Endothelial cell of umbilical vein (primary cell): ENCODE measurements around the gene SOX5. TPM values are rescaled to one million over a fixed set of nuclear protein-coding genes. Genes with fewer than 3 reads are reported as not detected.
A peak's percentile ranks its signal among the peaks of the same experiment; 100 is the strongest.

Source experiments
- Bru-seq: library from RNA; stranded (reverse); fragments of 400-500 nt; gene quantifications from one replicate; lab custom pipeline; 2021; lab: Mats Ljungman, UMichigan
- BruChase-seq, 2 experiments: library from RNA; stranded (reverse); fragments of 400-500 nt; gene quantifications; one replicate each; lab custom pipeline; 2021; lab: Mats Ljungman, UMichigan
- BruUV-seq: library from RNA; stranded (reverse); fragments of 400-500 nt; replicated peaks from 2 replicates; lab custom pipeline; 2021; lab: Mats Ljungman, UMichigan
- CTCF ChIA-PET: fragments of 300-600, 350-600 bp; sonication (Branson Sonifier 250); formaldehyde crosslinking; loops from one replicate; lab custom pipeline; 2021; ENCODE audit warnings: antibody characterized with exemption, inconsistent platforms; lab: Charles Lee
- POLR2A ChIA-PET: fragments of 300-600, 350-600 bp; sonication (Branson Sonifier 250); formaldehyde crosslinking; loops from one replicate; lab custom pipeline; 2021; ENCODE audit warnings: antibody characterized with exemption, inconsistent platforms; lab: Charles Lee
- DNase-seq: peaks from one replicate; pipeline ENCODE4 v3.0.0-alpha.2; 2011; ENCODE audit warnings: low read depth, low spot score
- FAIRE-seq: peaks from 2 replicates; lab custom pipeline; 2011; peaks lifted over from hg19 to GRCh38; lab: Jason Lieb, UNC
- H2AFZ ChIP-seq: 2 replicates; pipeline ENCODE4 v1.6.0; 2012; ENCODE audit warnings: low read depth, low read length, control low read depth, inconsistent platforms
- H3K27ac ChIP-seq: 2 replicates; pipeline ENCODE4 v1.5.1; 2011; ENCODE audit warnings: low read depth, mild to moderate bottlenecking, control low read depth, low read length, moderate library complexity; ENCODE audit not compliant: insufficient read depth
- H3K27me3 ChIP-seq, 2 experiments: 2 replicates each; pipeline versions ENCODE4 v1.6.0 to v1.6.1; 2011; ENCODE audit warnings: low read length in 2 of 2, mixed read lengths in 1 of 2; ENCODE audit not compliant: control insufficient read depth in 2 of 2, insufficient read depth in 2 of 2
- H3K36me3 ChIP-seq, 2 experiments: 2 replicates in 1 of 2; 3 replicates in 1 of 2; pipeline ENCODE4 v1.5.1; 2011; ENCODE audit warnings: low read length in 2 of 2, mild to moderate bottlenecking in 1 of 2, moderate library complexity in 1 of 2; ENCODE audit not compliant: control insufficient read depth in 2 of 2, insufficient read depth in 2 of 2; ENCODE audit errors: extremely low read depth in 1 of 2
- H3K4me1 ChIP-seq: 3 replicates; pipeline ENCODE4 v1.5.1; 2011; ENCODE audit warnings: mild to moderate bottlenecking, low read length; ENCODE audit not compliant: control insufficient read depth, insufficient read depth; ENCODE audit errors: extremely low read depth
- H3K4me2 ChIP-seq: 2 replicates; pipeline ENCODE4 v1.6.1; 2011; ENCODE audit warnings: low read length, control low read depth, mixed read lengths; ENCODE audit not compliant: insufficient read depth
- H3K4me3 ChIP-seq, 3 experiments: fragments of 200-600 bp in 1 of 3; sonication (generic), shearing (Covaris generic) in 1 of 3; replicated peaks in 1 of 3; 2 replicates each; pipeline ENCODE4 v1.5.1; 2011 to 2016; ENCODE audit warnings: control low read depth in 3 of 3, low read length in 3 of 3, mild to moderate bottlenecking in 2 of 3, inconsistent platforms in 1 of 3, low read depth in 1 of 3, moderate library complexity in 1 of 3; ENCODE audit not compliant: insufficient read depth in 1 of 3
- H3K79me2 ChIP-seq: 2 replicates; pipeline ENCODE4 v1.6.0; 2012; ENCODE audit warnings: low read length, inconsistent platforms; ENCODE audit not compliant: control insufficient read depth, insufficient read depth
- H3K9ac ChIP-seq: replicated peaks from 2 replicates; pipeline ENCODE3; 2011; ENCODE audit warnings: low read length, control low read depth; ENCODE audit not compliant: insufficient read depth; ENCODE audit errors: extremely low read depth
- H3K9me1 ChIP-seq: replicated peaks from 3 replicates; pipeline ENCODE4 v1.6.0; 2011; ENCODE audit warnings: mild to moderate bottlenecking, low read length; ENCODE audit not compliant: control insufficient read depth, insufficient read depth; ENCODE audit errors: extremely low read depth
- H3K9me3 ChIP-seq: replicated peaks from 2 replicates; pipeline ENCODE4 v1.5.1; 2012; ENCODE audit warnings: low read length, inconsistent platforms; ENCODE audit not compliant: control insufficient read depth, insufficient read depth
- H4K20me1 ChIP-seq: replicated peaks from 2 replicates; pipeline ENCODE3; 2011; ENCODE audit warnings: mild to moderate bottlenecking, low read length; ENCODE audit not compliant: control insufficient read depth, insufficient read depth; ENCODE audit errors: extremely low read depth
- EZH2 ChIP-seq: IDR thresholded peaks from 2 replicates; pipeline ENCODE4 v1.6.1; 2012; ENCODE audit warnings: borderline replicate concordance, low read depth, mild to moderate bottlenecking, moderate library complexity, low read length, inconsistent platforms; ENCODE audit not compliant: severe bottlenecking
- FOS ChIP-seq: IDR thresholded peaks from 2 replicates; pipeline ENCODE4 v1.6.1; 2011; ENCODE audit warnings: mild to moderate bottlenecking, low read length, moderate library complexity, borderline replicate concordance; ENCODE audit not compliant: insufficient read depth
- GATA2 ChIP-seq: IDR thresholded peaks from 2 replicates; pipeline ENCODE4 v1.7.0; 2011; ENCODE audit warnings: low read depth, mild to moderate bottlenecking, moderate library complexity, mixed read lengths, low read length; ENCODE audit not compliant: insufficient read length, insufficient read depth
- JUN ChIP-seq: IDR thresholded peaks from 2 replicates; pipeline ENCODE4 v1.6.1; 2011; ENCODE audit warnings: borderline replicate concordance, low read depth; ENCODE audit not compliant: insufficient read length, insufficient read depth
- MYC ChIP-seq: IDR thresholded peaks from one replicate; pipeline ENCODE4 v1.6.1; 2011; ENCODE audit warnings: mild to moderate bottlenecking, low read depth, low read length
- POLR2A ChIP-seq: IDR thresholded peaks from 2 replicates; pipeline ENCODE4 v1.6.1; 2012; ENCODE audit warnings: low read depth, mild to moderate bottlenecking, control low read depth, low read length
- POLR2AphosphoS5 ChIP-seq: IDR thresholded peaks from 2 replicates; pipeline ENCODE4 v1.6.1; 2012; ENCODE audit warnings: low read depth, mild to moderate bottlenecking, control low read depth, low read length, moderate library complexity; ENCODE audit not compliant: insufficient read depth
- dilution Hi-C: fragments of 300-500 bp; cut with MboI; formaldehyde crosslinking; loops from one replicate; pipeline ENCODE4 v1.15.0; 2019; ENCODE audit warnings: low sequenced_read_pairs; ENCODE audit not compliant: extremely low pct_ligation_motif_present
- intact Hi-C: fragments of 100-400 bp; cut with micrococcal nuclease; formaldehyde crosslinking; loops from one replicate; pipeline ENCODE4 v1.10.0; 2022
- long read RNA-seq: library from polyadenylated mRNA; stranded (forward); transcript quantifications from one replicate; pipeline ENCODE4 v2.0.0, GENCODE V29; 2021
- polyA minus RNA-seq, 3 experiments: library from RNA; depleted of rRNA, polyadenylated mRNA; stranded (reverse); fragments of >200 nt; gene quantifications; 1 replicate in 1 of 3; 2 replicates in 2 of 3; pipeline ENCODE4 v1.2.3, GENCODE V29; 2011
- polyA plus RNA-seq, 4 experiments: library from polyadenylated mRNA; depleted of rRNA in 3 of 4; stranded (reverse) in 3 of 4; unstranded in 1 of 4; fragments of >200 nt; gene quantifications; 2 replicates each; pipeline versions ENCODE4 v1.2.1 to v1.2.3, GENCODE V29; 2011 to 2012; ENCODE audit warnings: missing spikeins in 1 of 4
- total RNA-seq: library from RNA; stranded (reverse); gene quantifications from 2 replicates; pipeline ENCODE4 v1.2.3, GENCODE V29; 2021
- TF ChIP-seq, protein P1 (sequence below), 2 donors: IDR thresholded peaks; 1 replicate in 1 of 2; 2 replicates in 1 of 2; pipeline ENCODE4 v1.5.1; 2011; ENCODE audit warnings: low read length in 2 of 2, mild to moderate bottlenecking in 2 of 2, moderate library complexity in 2 of 2, control low read depth in 1 of 2, inconsistent platforms in 1 of 2, low read depth in 1 of 2; ENCODE audit not compliant: insufficient read depth in 1 of 2; ENCODE audit errors: extremely low read depth in 1 of 2
- TF ChIP-seq, protein P2 (sequence below): IDR thresholded peaks from 2 replicates; pipeline ENCODE4 v1.6.1; 2011; ENCODE audit not compliant: insufficient read depth, insufficient read length

SOX5 gene
- total RNA-seq (2.9 and 3.5 TPM in 2 replicates), polyA plus RNA-seq (0.24 and 0.63 TPM in 2 replicates), polyA minus RNA-seq (4.9 and 6.0 TPM in 2 replicates), Bru-seq, nascent RNA (percentile 38 among the genes with signal in this experiment), BruChase-seq, experiment 1, labeled RNA remaining after a 6-hour chase (percentile 31 among the genes with signal in this experiment), BruChase-seq, experiment 2, labeled RNA remaining after a 2-hour chase (percentile 41 among the genes with signal in this experiment)
- polyA plus RNA-seq (2011; cell fraction: cytosol; rRNA removed): 0.27 and 0.30 TPM in 2 replicates
- 1.1 and 3.2 TPM in 2 replicates for polyA plus RNA-seq (2011; cell fraction: nucleus; rRNA removed)
- not detected in 2 replicates for polyA plus RNA-seq (2012)
- not detected for polyA minus RNA-seq (2011; cell fraction: cytosol; rRNA and poly(A)+ RNA removed)
- 10.5 and 13.2 TPM in 2 replicates for polyA minus RNA-seq (2011; cell fraction: nucleus; rRNA and poly(A)+ RNA removed)
- long read RNA-seq: 0 reads

- Histone ChIP-seq H3K27me3 (peaks cover 4 to 14% of the 10 kb centered on the region in 2 experiments), H3K4me2 (peak within 1 kb of the TSS; percentile 100), H3K9me3 (no peaks in the 10 kb centered on the region), H3K79me2 (no peaks in the 10 kb centered on the region), H3K4me3 (peak within 1 kb of the TSS; percentile 36 to 89 (median 67)), H3K9me1 (no peaks in the 10 kb centered on the region), H4K20me1 (no peaks in the 10 kb centered on the region), H3K36me3 (no peaks in the 10 kb centered on the region), H3K27ac (no peak within 1 kb of the TSS), H3K4me1 (peaks cover 6% of the 10 kb centered on the region), H2AFZ (peak within 1 kb of the TSS; percentile 56), H3K9ac (peak within 1 kb of the TSS; percentile 39)
- ChIA-PET CTCF (interaction anchor here (0.7 kb wide), 1 partner anchor 778 kb away, joined by 3 read pairs; no protein-coding TSS in a partner anchor), POLR2A (no interaction called here)
- no TSS peak for BruUV-seq
- no peak for FAIRE-seq
- intact Hi-C loops (no loop called here), dilution Hi-C loops (no loop called here)
- no peak for TF ChIP-seq POLR2A
- no peak for TF ChIP-seq POLR2AphosphoS5
- no peak for TF ChIP-seq JUN
- TF ChIP-seq EZH2: no peak
- TF ChIP-seq, protein P1, sequence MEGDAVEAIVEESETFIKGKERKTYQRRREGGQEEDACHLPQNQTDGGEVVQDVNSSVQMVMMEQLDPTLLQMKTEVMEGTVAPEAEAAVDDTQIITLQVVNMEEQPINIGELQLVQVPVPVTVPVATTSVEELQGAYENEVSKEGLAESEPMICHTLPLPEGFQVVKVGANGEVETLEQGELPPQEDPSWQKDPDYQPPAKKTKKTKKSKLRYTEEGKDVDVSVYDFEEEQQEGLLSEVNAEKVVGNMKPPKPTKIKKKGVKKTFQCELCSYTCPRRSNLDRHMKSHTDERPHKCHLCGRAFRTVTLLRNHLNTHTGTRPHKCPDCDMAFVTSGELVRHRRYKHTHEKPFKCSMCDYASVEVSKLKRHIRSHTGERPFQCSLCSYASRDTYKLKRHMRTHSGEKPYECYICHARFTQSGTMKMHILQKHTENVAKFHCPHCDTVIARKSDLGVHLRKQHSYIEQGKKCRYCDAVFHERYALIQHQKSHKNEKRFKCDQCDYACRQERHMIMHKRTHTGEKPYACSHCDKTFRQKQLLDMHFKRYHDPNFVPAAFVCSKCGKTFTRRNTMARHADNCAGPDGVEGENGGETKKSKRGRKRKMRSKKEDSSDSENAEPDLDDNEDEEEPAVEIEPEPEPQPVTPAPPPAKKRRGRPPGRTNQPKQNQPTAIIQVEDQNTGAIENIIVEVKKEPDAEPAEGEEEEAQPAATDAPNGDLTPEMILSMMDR (IDR thresholded peaks at IDR 0.05; ENCODE audit: extremely low read depth in 1 of 2, insufficient read depth in 1 of 2, low read depth in 1 of 2, low read length in 2 of 2): no peak
- TF ChIP-seq GATA2: no peak
- TF ChIP-seq, protein P2, sequence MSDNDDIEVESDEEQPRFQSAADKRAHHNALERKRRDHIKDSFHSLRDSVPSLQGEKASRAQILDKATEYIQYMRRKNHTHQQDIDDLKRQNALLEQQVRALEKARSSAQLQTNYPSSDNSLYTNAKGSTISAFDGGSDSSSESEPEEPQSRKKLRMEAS: no peak
- TF ChIP-seq MYC: no peak
- TF ChIP-seq FOS: no peak
- DNase-seq: peak; percentile 49
These were observed at the start of gene SOX5 for GRCh38 chr12:23949348-23950209. Gene SOX5 (minus strand): TSS chr12:23949670. CDS start chr12:23949601, 69 bp downstream.
